Stimulated activated naive B cell treated with anti-CD40 and anti-IgM and Interleukin-4, amounts not matched to agents 10 μg/mL and 1 μg/mL and 100 μg/mL, for 72 hours (primary cell): Measurements from ENCODE around the gene VSIR.

Experiments
- ATAC-seq, 2 donors: fragments of 150-1000 bp; cut with Tn5 transposase; replicated peaks; 2 replicates each; pipeline ENCODE4 v1.10.0; 2021; ENCODE audit warnings: moderate library complexity in 1 of 2
- DNase-seq: peaks from one replicate; pipeline ENCODE4 v3.0.0; 2021
- H3K27ac Mint-ChIP-seq: one replicate; pipeline ENCODE4 v1.8.0; 2022; ENCODE audit warnings: mild to moderate bottlenecking, mixed read lengths
- H3K27me3 Mint-ChIP-seq, 2 donors: one replicate each; pipeline ENCODE4 v1.8.0; 2022; ENCODE audit warnings: mixed read lengths in 2 of 2
- H3K36me3 Mint-ChIP-seq, 2 donors: one replicate each; pipeline ENCODE4 v1.8.0; 2022; ENCODE audit warnings: mixed read lengths in 2 of 2, mild to moderate bottlenecking in 1 of 2
- H3K4me1 Mint-ChIP-seq, 2 donors: one replicate each; pipeline ENCODE4 v1.8.0; 2022; ENCODE audit warnings: mixed read lengths in 2 of 2, mild to moderate bottlenecking in 1 of 2
- H3K4me3 Mint-ChIP-seq, 2 donors: one replicate each; pipeline ENCODE4 v1.8.0; 2022; ENCODE audit warnings: mild to moderate bottlenecking in 2 of 2, mixed read lengths in 2 of 2, moderate library complexity in 1 of 2
- H3K9me3 Mint-ChIP-seq, 2 donors: one replicate each; pipeline ENCODE4 v1.8.0; 2022; ENCODE audit warnings: mixed read lengths in 2 of 2, mild to moderate bottlenecking in 1 of 2

The VSIR gene

DNA sequence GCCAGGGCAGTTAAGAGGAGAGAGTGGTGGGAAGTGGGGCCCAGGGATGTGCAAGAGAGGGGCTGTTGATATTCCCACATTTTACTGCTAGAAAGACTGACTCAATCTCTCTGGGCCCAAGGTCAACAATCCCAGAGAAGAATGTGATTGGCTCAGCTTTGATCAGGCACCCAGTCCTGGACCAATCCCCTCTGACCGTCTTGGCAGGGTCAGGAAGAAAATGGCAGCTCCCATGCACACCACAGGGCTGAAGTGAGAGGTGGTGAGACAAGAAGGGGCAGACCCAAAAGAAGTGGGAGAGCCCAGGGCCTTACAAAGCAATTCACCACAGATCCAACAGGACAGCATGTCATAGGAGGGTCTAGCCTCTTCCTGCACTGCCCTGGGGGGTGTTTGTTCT is 50.5 kb downstream of the VSIR start:
- Mint-ChIP-seq H3K27me3 (peaks cover 6 to 22% of the 10 kb centered on the region in 2 donors), H3K36me3 (no peaks in the 10 kb centered on the region), H3K27ac (no peak overlapping the region), H3K4me1 (peaks cover 22 to 33% of the 10 kb centered on the region in 2 donors), H3K4me3 (no peak overlapping the region), H3K9me3 (no peaks in the 10 kb centered on the region)
- DNase-seq: no peak
- ATAC-seq: no peak

DNA sequence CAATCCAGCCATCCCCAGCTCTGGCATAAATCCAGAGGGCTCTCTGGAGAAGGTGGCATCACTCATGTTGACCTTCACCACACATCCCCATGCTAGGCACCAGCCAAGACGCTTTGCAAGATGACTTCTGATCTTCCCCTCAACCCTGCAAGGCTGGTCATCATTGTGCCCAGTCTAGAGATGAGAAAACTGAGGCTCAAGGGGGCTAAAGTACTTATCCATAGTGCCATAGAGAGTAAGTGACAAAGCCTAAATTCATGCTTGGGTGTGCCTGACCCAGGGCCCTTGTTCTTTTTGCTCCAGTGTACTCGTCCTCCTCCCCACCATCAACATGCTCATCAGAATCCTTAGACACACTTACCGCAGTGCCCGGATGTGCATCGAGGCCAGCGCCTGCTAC is 52.0 kb downstream of the VSIR start:
- no peaks in the 10 kb centered on the region for H3K9me3 Mint-ChIP-seq
- H3K27ac Mint-ChIP-seq: no peak overlapping the region
- peaks cover 7 to 18% of the 10 kb centered on the region in 2 donors for H3K4me1 Mint-ChIP-seq
- H3K36me3 Mint-ChIP-seq: no peaks in the 10 kb centered on the region
- ATAC-seq: no peak
- H3K4me3 Mint-ChIP-seq: no peak overlapping the region
- no peak for DNase-seq
- H3K27me3 Mint-ChIP-seq: peaks cover 6 to 22% of the 10 kb centered on the region in 2 donors

GRCh38 chr10:71720288-71720687 is 53.0 kb downstream of the VSIR start:
- peaks cover 6 to 19% of the 10 kb centered on the region in 2 donors for H3K4me1 Mint-ChIP-seq
- peaks cover 6 to 22% of the 10 kb centered on the region in 2 donors for H3K27me3 Mint-ChIP-seq
- peak overlapping the region; percentile 65 for H3K27ac Mint-ChIP-seq
- no peak overlapping the region for H3K4me3 Mint-ChIP-seq
- H3K36me3 Mint-ChIP-seq: no peaks in the 10 kb centered on the region
- no peak for ATAC-seq
- H3K9me3 Mint-ChIP-seq: no peaks in the 10 kb centered on the region
- no peak for DNase-seq

GRCh38 chr10:71719464-71720201 is 53.7 kb downstream of the VSIR start, which contains the start of gene C10orf105:
Gene C10orf105 (minus strand): TSS chr10:71719778. CDS start chr10:71716337, 3,441 bp downstream.
- Mint-ChIP-seq H3K4me1 (peaks cover 9 to 16% of the 10 kb centered on the region in 2 donors), H3K27me3 (peaks cover 6 to 22% of the 10 kb centered on the region in 2 donors), H3K4me3 (no peak within 1 kb of the TSS), H3K36me3 (no peaks in the 10 kb centered on the region), H3K27ac (peak within 1 kb of the TSS; percentile 65), H3K9me3 (no peaks in the 10 kb centered on the region)
- DNase-seq (no peak), ATAC-seq (no peak)

GRCh38 chr10:71719042-71719441 is 54.3 kb downstream of the VSIR start:
- Mint-ChIP-seq H3K4me3 (no peak overlapping the region), H3K9me3 (no peaks in the 10 kb centered on the region), H3K27ac (no peak overlapping the region), H3K4me1 (peaks cover 15 to 19% of the 10 kb centered on the region in 2 donors), H3K27me3 (peaks cover 6 to 22% of the 10 kb centered on the region in 2 donors), H3K36me3 (no peaks in the 10 kb centered on the region)
- DNase-seq (no peak), ATAC-seq (no peak)

DNA sequence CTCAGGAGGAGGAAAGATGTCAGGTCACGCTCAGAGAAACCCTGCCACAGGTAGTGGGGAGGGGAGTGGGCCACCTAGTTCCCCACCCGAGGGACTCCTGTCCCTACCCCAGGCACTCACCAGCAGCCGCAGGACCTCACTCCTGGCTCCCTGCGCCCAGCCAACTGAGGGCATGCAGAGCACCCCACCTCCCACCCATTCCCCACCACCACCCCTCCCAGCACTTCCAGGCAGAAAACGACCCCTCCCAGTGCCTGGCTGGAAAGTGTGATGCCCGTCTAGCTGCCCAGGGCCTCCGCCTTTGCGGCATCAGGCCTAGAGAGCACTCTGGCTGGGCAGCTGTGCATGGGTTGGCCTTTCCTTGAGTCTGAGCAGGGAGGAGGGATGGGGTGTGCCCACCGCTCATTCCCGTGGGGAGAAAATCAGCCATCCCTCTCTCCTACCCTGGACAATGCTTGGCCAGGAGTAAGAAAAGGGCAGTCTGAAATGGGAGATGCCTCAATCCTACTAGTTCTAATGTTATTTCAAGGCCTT is 55.1 kb downstream of the VSIR start:
- ATAC-seq (no peak), DNase-seq (no peak)
- Mint-ChIP-seq H3K36me3 (no peaks in the 10 kb centered on the region), H3K4me3 (no peak overlapping the region), H3K27ac (no peak overlapping the region), H3K27me3 (peaks cover 6 to 22% of the 10 kb centered on the region in 2 donors), H3K4me1 (peaks cover 23 to 27% of the 10 kb centered on the region in 2 donors), H3K9me3 (no peaks in the 10 kb centered on the region)

DNA sequence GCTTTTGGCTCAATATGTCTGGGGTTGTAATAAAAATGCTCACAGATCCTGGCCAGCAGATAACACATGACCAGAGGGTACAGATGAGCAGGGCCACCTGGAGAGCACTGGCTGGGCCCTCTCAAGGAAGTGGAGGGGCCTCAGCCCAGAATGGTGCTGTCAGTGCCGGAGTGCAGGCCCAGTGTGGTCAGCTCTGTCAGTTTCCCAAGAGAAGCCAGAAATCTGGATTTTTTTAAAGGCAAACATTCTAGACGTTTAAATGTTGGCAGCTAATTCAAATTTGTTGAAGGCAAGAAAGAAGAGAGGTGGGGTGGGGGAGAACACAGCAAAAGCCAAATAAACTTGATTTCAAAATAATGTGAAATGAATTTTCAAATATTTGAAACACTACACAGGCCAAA is 55.8 kb downstream of the VSIR start:
- Mint-ChIP-seq H3K4me1 (peaks cover 28 to 34% of the 10 kb centered on the region in 2 donors), H3K27me3 (peaks cover 6 to 19% of the 10 kb centered on the region in 2 donors), H3K27ac (no peak overlapping the region), H3K36me3 (no peaks in the 10 kb centered on the region), H3K4me3 (no peak overlapping the region), H3K9me3 (no peaks in the 10 kb centered on the region)
- ATAC-seq (no peak), DNase-seq (no peak)

GRCh38 chr10:71717056-71717455 is 56.3 kb downstream of the VSIR start:
- Mint-ChIP-seq H3K27me3 (peaks cover 6 to 14% of the 10 kb centered on the region in 2 donors), H3K4me1 (peaks cover 29 to 38% of the 10 kb centered on the region in 2 donors), H3K9me3 (no peaks in the 10 kb centered on the region), H3K27ac (no peak overlapping the region), H3K36me3 (no peaks in the 10 kb centered on the region), H3K4me3 (no peak overlapping the region)
- DNase-seq: no peak
- no peak for ATAC-seq

DNA sequence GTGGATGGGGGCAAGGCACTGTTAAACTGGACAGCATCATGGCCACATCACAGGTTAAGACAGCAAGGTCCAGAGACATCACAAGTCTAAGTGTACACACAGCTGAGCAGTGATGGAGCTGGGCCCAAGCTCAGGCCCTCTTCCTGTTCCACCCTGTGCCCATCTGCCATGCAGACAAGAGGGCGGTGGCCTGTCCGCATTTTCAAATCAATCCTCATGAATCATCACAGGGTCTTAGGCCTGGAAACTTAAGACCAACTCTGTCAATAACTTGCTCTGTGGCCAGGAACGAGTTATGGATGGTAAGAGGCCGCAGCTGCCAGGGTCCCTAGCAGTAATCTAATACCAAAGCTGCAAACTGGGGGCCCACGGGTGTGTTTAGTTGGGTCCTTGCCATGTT is 56.9 kb downstream of the VSIR start:
- no peak for DNase-seq
- H3K9me3 Mint-ChIP-seq: no peaks in the 10 kb centered on the region
- no peak overlapping the region for H3K27ac Mint-ChIP-seq

DNA sequence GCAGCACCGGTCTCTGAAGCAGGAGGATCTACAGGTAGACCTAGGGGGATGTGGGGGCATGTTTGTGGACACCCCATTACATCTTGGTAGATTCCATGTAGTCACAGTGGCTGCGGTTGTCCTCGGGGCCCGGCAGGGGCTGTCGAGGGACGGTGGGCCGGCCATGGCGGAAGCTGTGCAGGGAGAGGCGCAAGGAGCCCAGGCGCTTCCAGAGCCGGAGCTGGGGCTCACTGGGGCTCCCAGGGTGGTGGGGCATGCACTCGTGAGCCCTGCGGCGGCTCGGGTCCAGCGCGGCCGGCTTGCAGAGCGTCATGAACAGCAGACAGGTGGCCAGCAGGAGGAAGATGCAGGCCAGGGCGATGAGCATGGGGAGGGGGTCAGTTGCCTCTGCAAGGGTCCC is 57.5 kb downstream of the VSIR start:
- ATAC-seq (no peak), DNase-seq (no peak)
- H3K9me3 Mint-ChIP-seq: no peaks in the 10 kb centered on the region
- no peaks in the 10 kb centered on the region for H3K36me3 Mint-ChIP-seq
- H3K4me3 Mint-ChIP-seq: no peak overlapping the region
- H3K4me1 Mint-ChIP-seq: peaks cover 29 to 38% of the 10 kb centered on the region in 2 donors
- H3K27ac Mint-ChIP-seq: peak overlapping the region; percentile 5
- peaks cover 0 to 2% of the 10 kb centered on the region in 2 donors for H3K27me3 Mint-ChIP-seq

More for the DNA sequence above, 56.9 kb downstream of the VSIR start:
- ATAC-seq: no peak
- peaks cover 0 to 8% of the 10 kb centered on the region in 2 donors for H3K27me3 Mint-ChIP-seq
- H3K4me3 Mint-ChIP-seq: no peak overlapping the region
- H3K4me1 Mint-ChIP-seq: peaks cover 29 to 38% of the 10 kb centered on the region in 2 donors
- no peaks in the 10 kb centered on the region for H3K36me3 Mint-ChIP-seq

- no peak overlapping the region for H3K27ac Mint-ChIP-seq
Observed at GRCh38 chr10:71715026-71715425, 58.3 kb downstream of the VSIR start.

GRCh38 chr10:71714592-71714991 is 58.7 kb downstream of the VSIR start:
- peak overlapping the region; percentile 75 for H3K27ac Mint-ChIP-seq
- no peak overlapping the region for H3K4me3 Mint-ChIP-seq
- ATAC-seq (no peak), DNase-seq (no peak)
- H3K27me3 Mint-ChIP-seq: no peaks in the 10 kb centered on the region
- peaks cover 30 to 47% of the 10 kb centered on the region in 2 donors for H3K4me1 Mint-ChIP-seq
- no peaks in the 10 kb centered on the region for H3K9me3 Mint-ChIP-seq
- H3K36me3 Mint-ChIP-seq: no peaks in the 10 kb centered on the region

More at GRCh38 chr10:71715026-71715425, 58.3 kb downstream of the VSIR start:
- no peak for DNase-seq
- Mint-ChIP-seq H3K36me3 (no peaks in the 10 kb centered on the region), H3K4me1 (peaks cover 29 to 43% of the 10 kb centered on the region in 2 donors), H3K27me3 (no peaks in the 10 kb centered on the region), H3K9me3 (no peaks in the 10 kb centered on the region), H3K4me3 (no peak overlapping the region)
- ATAC-seq: no peak

DNA sequence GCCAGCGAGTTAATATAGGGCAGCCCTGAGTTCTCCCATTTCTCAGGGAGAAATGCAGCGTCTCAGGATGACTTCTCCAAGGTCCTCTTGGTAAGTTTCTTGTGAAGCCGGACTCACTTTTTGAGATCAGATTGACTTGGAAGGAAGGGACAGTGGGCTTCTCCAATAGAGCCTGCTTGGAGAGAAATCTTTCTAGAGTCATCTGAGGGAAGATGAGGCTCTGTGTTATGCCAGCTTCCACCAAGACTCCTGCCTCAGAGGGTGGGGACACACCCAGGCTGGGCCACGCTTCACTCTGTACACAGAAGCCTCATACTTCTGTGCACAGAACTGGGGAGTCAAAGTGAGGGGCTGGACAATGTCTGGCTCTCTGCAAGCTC is 59.3 kb downstream of the VSIR start:
- H3K4me1 Mint-ChIP-seq: peaks cover 34 to 53% of the 10 kb centered on the region in 2 donors
- DNase-seq: no peak
- no peaks in the 10 kb centered on the region for H3K27me3 Mint-ChIP-seq
- peak overlapping the region; percentile 75 for H3K27ac Mint-ChIP-seq
- H3K9me3 Mint-ChIP-seq: no peaks in the 10 kb centered on the region
- H3K36me3 Mint-ChIP-seq: no peaks in the 10 kb centered on the region
- peak overlapping the region; percentile 14 to 21 for H3K4me3 Mint-ChIP-seq
- no peak for ATAC-seq

DNA sequence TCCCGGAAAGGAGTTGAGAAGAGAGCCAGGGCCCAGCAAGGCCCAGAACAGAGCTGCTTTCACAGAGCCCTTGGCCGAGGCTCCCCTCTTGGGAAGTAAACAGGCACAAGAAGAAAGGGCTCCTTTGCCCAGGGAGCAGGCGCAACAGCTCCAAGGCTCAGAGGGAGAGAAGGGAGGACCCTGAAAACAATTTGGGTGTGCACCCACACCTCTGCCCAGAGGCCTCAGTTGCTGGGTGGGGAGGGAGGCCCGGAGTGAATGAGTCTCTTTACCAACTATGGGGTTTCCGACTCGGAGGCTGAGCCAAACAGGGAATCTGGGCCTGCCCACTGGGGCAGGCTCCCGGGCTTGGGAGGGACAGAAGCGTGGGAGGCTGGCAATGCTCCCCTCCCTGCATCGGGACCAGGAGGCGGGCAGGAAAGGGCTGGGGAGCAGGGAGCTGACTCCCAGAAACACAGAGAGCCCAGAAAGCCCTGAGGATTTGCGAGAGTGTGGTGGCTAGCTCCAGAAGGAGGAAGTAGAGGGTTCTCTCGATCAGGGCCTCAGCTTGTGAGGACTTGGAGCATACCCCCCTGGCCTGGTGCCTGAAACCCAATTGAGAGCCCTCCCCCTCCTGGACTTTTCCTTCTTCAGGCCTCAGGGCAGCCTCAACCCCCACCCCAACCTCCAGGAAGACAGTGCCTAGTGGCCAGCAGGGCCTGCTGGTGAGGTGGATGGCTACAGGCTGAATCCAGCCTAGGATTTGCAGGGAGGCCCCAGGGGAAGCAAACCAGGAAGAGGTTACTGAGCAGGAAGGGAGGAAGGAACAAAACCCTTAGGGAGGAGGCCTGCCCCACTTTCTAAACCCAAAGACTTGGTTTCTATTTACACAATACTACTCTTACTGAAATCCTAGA is 59.9 kb downstream of the VSIR start:
- ATAC-seq (peak; percentile 28 to 54), DNase-seq (no peak)
- peak overlapping the region in 1 of 2 donors; percentile 14 for H3K4me3 Mint-ChIP-seq
- H3K4me1 Mint-ChIP-seq: peaks cover 35 to 55% of the 10 kb centered on the region in 2 donors
- no peaks in the 10 kb centered on the region for H3K27me3 Mint-ChIP-seq
- no peaks in the 10 kb centered on the region for H3K9me3 Mint-ChIP-seq
- no peaks in the 10 kb centered on the region for H3K36me3 Mint-ChIP-seq
- peak overlapping the region; percentile 75 for H3K27ac Mint-ChIP-seq
